HFFc6 (cell line): ENCODE data around the gene KLK6. TPM values are rescaled to one million over a fixed set of nuclear protein-coding genes. Genes with fewer than 3 reads are reported as not detected.

Experiments used
- DNase-seq: peaks from one replicate; pipeline ENCODE4 v3.0.0-alpha.2; 2018
- H3K27ac Mint-ChIP-seq: 2 replicates; pipeline ENCODE4 v1.8.0; 2020; ENCODE audit warnings: mild to moderate bottlenecking, mixed read lengths
- H3K27me3 Mint-ChIP-seq: 2 replicates; pipeline ENCODE4 v1.8.0; 2021; ENCODE audit warnings: mild to moderate bottlenecking, moderate library complexity, mixed read lengths; ENCODE audit not compliant: insufficient read depth
- H3K36me3 Mint-ChIP-seq: 2 replicates; pipeline ENCODE4 v1.8.0; 2021; ENCODE audit warnings: low read depth, mixed read lengths
- H3K4me1 Mint-ChIP-seq: 2 replicates; pipeline ENCODE4 v1.8.0; 2020; ENCODE audit warnings: low read depth, mixed read lengths
- H3K4me3 Mint-ChIP-seq: 2 replicates; pipeline ENCODE4 v1.8.0; 2020; ENCODE audit warnings: mild to moderate bottlenecking, moderate library complexity, mixed read lengths
- H3K9me3 Mint-ChIP-seq: 2 replicates; pipeline ENCODE4 v1.8.0; 2020; ENCODE audit warnings: mild to moderate bottlenecking, mixed read lengths
- CTCF ChIP-seq: fragments of 200-600 bp; sonication (generic); IDR thresholded peaks from 2 replicates; pipeline ENCODE4 v1.5.0; 2021; ENCODE audit warnings: antibody characterized with exemption, mild to moderate bottlenecking
- long read RNA-seq: library from polyadenylated mRNA; unstranded; transcript quantifications from one replicate; pipeline ENCODE4 v2.0.0, GENCODE V29; 2019
- total RNA-seq, 6 experiments: library from RNA; stranded (reverse); fragmentation: NEBNext Ultra II Directional; extraction: Animal tissue kit (Norgen Biotek cat#: 25700); gene quantifications; 2 replicates in 1 of 6; 3 replicates in 5 of 6; pipeline ENCODE4 v1.2.3, GENCODE V29; 2021

The KLK6 gene
- not detected for total RNA-seq
- long read RNA-seq = 0 reads

- Mint-ChIP-seq H3K9me3 (peaks cover 40% of the 10 kb centered on the region), H3K4me3 (no peak within 1 kb of the TSS), H3K27ac (no peak within 1 kb of the TSS), H3K27me3 (peaks cover 13% of the 10 kb centered on the region), H3K4me1 (no peaks in the 10 kb centered on the region), H3K36me3 (peaks cover 6% of the 10 kb centered on the region)
- no peak for DNase-seq
- TF ChIP-seq CTCF = no peak
Measured at GRCh38 chr19:50969413-50969760, at the start of gene KLK6. TSS of gene KLK6 (minus strand) at chr19:50969591. CDS start at chr19:50968104, 1,487 bp downstream.

GRCh38 chr19:51018745-51019543, 49.6 kb upstream of the KLK6 start:
- Mint-ChIP-seq H3K9me3 (peaks cover 12% of the 10 kb centered on the region), H3K27me3 (peaks cover 23% of the 10 kb centered on the region), H3K4me3 (peak overlapping the region; percentile 45; the same call in 1 of the 2 replicates), H3K27ac (no peak overlapping the region), H3K36me3 (no peaks in the 10 kb centered on the region; the same call in 1 of the 2 replicates), H3K4me1 (peaks cover 6% of the 10 kb centered on the region; the same call in 1 of the 2 replicates)
- no peak for TF ChIP-seq CTCF
- DNase-seq = no peak

- Mint-ChIP-seq H3K4me3 (no peak overlapping the region), H3K9me3 (peaks cover 22% of the 10 kb centered on the region), H3K27me3 (peaks cover 17% of the 10 kb centered on the region), H3K36me3 (no peaks in the 10 kb centered on the region; the same call in 1 of the 2 replicates), H3K4me1 (peaks cover 6% of the 10 kb centered on the region; the same call in 1 of the 2 replicates), H3K27ac (no peak overlapping the region)
- DNase-seq = no peak
- peak; percentile 40; the same call in 1 of the 2 replicates for TF ChIP-seq CTCF
Measured at GRCh38 chr19:51016798-51017683, 47.6 kb upstream of the KLK6 start.

GRCh38 chr19:51015691-51016267, 46.4 kb upstream of the KLK6 start:
- H3K27me3 Mint-ChIP-seq = peaks cover 17% of the 10 kb centered on the region
- H3K27ac Mint-ChIP-seq = no peak overlapping the region
- H3K36me3 Mint-ChIP-seq = no peaks in the 10 kb centered on the region; the same call in 1 of the 2 replicates
- H3K9me3 Mint-ChIP-seq = peaks cover 26% of the 10 kb centered on the region
- TF ChIP-seq CTCF = no peak
- H3K4me3 Mint-ChIP-seq = no peak overlapping the region
- DNase-seq = no peak
- peaks cover 6% of the 10 kb centered on the region; the same call in 1 of the 2 replicates for H3K4me1 Mint-ChIP-seq

- no peak for TF ChIP-seq CTCF
- H3K36me3 Mint-ChIP-seq = no peaks in the 10 kb centered on the region; the same call in 1 of the 2 replicates
- DNase-seq = no peak
- H3K9me3 Mint-ChIP-seq = peaks cover 37% of the 10 kb centered on the region
- peaks cover 19% of the 10 kb centered on the region for H3K27me3 Mint-ChIP-seq
- no peak overlapping the region for H3K4me3 Mint-ChIP-seq
- H3K4me1 Mint-ChIP-seq = peaks cover 6% of the 10 kb centered on the region; the same call in 1 of the 2 replicates
- no peak overlapping the region for H3K27ac Mint-ChIP-seq
Measured at GRCh38 chr19:51014242-51014641, 44.9 kb upstream of the KLK6 start.
